Glutamatergic neuron (in vitro differentiated cells): ENCODE data around the gene CNBD2. TPM values are rescaled to one million over a fixed set of nuclear protein-coding genes. Genes with fewer than 3 reads are reported as not detected.

Experiments used
- DNase-seq: peaks from one replicate; pipeline ENCODE4 v3.0.0; 2022
- H3K27ac Mint-ChIP-seq: one replicate; pipeline ENCODE4 v1.8.0; 2020; ENCODE audit warnings: mild to moderate bottlenecking, mixed read lengths, inconsistent platforms; ENCODE audit not compliant: unreplicated experiment
- H3K27me3 Mint-ChIP-seq: one replicate; pipeline ENCODE4 v1.8.0; 2020; ENCODE audit warnings: mild to moderate bottlenecking, moderate library complexity, mixed read lengths, inconsistent platforms; ENCODE audit not compliant: unreplicated experiment
- H3K36me3 Mint-ChIP-seq: one replicate; pipeline ENCODE4 v1.8.0; 2020; ENCODE audit warnings: mild to moderate bottlenecking, mixed read lengths, inconsistent platforms; ENCODE audit not compliant: unreplicated experiment
- H3K4me1 Mint-ChIP-seq: one replicate; pipeline ENCODE4 v1.8.0; 2020; ENCODE audit warnings: mild to moderate bottlenecking, low read depth, mixed read lengths, inconsistent platforms; ENCODE audit not compliant: unreplicated experiment
- H3K4me3 Mint-ChIP-seq: one replicate; pipeline ENCODE4 v1.8.0; 2020; ENCODE audit warnings: mild to moderate bottlenecking, mixed read lengths, inconsistent platforms; ENCODE audit not compliant: unreplicated experiment
- H3K9me3 Mint-ChIP-seq: one replicate; pipeline ENCODE4 v1.8.0; 2020; ENCODE audit warnings: mild to moderate bottlenecking, moderate library complexity, mixed read lengths, inconsistent platforms; ENCODE audit not compliant: unreplicated experiment
- total RNA-seq: library from RNA; stranded (reverse); fragmentation: NEBNext Ultra II Directional; extraction: Animal tissue kit (Norgen Biotek cat#: 25700); gene quantifications from one replicate; pipeline ENCODE4 v1.2.1, GENCODE V29; 2021; ENCODE audit not compliant: unreplicated experiment
- TF ChIP-seq, protein P1 (sequence below): fragments of 200-600 bp; sonication (generic); IDR thresholded peaks from one replicate; pipeline ENCODE4 v1.5.0; 2021; ENCODE audit not compliant: partially characterized antibody, unreplicated experiment

Gene CNBD2
- total RNA-seq, 1 donor from 2014 or later, result 4.7 TPM

DNA sequence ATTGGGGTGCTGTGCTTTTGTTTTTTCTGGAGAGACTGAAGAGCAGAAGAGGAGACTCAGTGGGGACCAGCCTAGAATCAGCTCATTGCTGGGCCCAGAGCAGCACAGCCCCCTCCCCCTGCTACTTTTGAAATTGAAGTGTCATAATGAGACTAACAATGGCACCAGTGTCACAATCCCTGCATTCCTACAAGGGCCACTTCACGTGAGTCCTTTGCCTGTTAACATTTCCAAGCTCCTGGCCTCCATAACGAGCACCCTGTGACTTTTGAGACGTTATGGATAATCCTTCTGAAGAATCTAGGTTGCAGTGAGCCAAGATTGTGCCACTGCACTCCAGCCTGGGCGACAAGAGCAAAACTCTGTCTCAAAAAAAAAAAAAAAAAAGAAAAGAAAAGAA is 41.7 kb downstream of the CNBD2 start:
- no peak overlapping the region for H3K27ac Mint-ChIP-seq
- H3K4me1 Mint-ChIP-seq, result peaks cover 3% of the 10 kb centered on the region
- TF ChIP-seq, protein P1, sequence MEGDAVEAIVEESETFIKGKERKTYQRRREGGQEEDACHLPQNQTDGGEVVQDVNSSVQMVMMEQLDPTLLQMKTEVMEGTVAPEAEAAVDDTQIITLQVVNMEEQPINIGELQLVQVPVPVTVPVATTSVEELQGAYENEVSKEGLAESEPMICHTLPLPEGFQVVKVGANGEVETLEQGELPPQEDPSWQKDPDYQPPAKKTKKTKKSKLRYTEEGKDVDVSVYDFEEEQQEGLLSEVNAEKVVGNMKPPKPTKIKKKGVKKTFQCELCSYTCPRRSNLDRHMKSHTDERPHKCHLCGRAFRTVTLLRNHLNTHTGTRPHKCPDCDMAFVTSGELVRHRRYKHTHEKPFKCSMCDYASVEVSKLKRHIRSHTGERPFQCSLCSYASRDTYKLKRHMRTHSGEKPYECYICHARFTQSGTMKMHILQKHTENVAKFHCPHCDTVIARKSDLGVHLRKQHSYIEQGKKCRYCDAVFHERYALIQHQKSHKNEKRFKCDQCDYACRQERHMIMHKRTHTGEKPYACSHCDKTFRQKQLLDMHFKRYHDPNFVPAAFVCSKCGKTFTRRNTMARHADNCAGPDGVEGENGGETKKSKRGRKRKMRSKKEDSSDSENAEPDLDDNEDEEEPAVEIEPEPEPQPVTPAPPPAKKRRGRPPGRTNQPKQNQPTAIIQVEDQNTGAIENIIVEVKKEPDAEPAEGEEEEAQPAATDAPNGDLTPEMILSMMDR, result no peak
- DNase-seq, result no peak
- peaks cover 5% of the 10 kb centered on the region for H3K27me3 Mint-ChIP-seq
- no peak overlapping the region for H3K4me3 Mint-ChIP-seq
- H3K9me3 Mint-ChIP-seq, result peaks cover 2% of the 10 kb centered on the region
- H3K36me3 Mint-ChIP-seq, result no peaks in the 10 kb centered on the region

- Mint-ChIP-seq H3K4me1 (peaks cover 3% of the 10 kb centered on the region), H3K27me3 (peaks cover 5% of the 10 kb centered on the region), H3K4me3 (peak overlapping the region; percentile 36), H3K27ac (peak overlapping the region; percentile 93), H3K9me3 (peaks cover 2% of the 10 kb centered on the region), H3K36me3 (no peaks in the 10 kb centered on the region)
- TF ChIP-seq, protein P1, result no peak
- peak; percentile 40 for DNase-seq
Observed at GRCh38 chr20:36010825-36011224, 42.4 kb downstream of the CNBD2 start.

- H3K4me3 Mint-ChIP-seq, result no peak overlapping the region
- peaks cover 4% of the 10 kb centered on the region for H3K27me3 Mint-ChIP-seq
- no peak for DNase-seq
- TF ChIP-seq, protein P1, result no peak
- H3K9me3 Mint-ChIP-seq, result peaks cover 3% of the 10 kb centered on the region
- no peaks in the 10 kb centered on the region for H3K36me3 Mint-ChIP-seq
- H3K27ac Mint-ChIP-seq, result no peak overlapping the region
- H3K4me1 Mint-ChIP-seq, result peaks cover 3% of the 10 kb centered on the region
Observed at GRCh38 chr20:36015806-36016403, 47.5 kb downstream of the CNBD2 start.

DNA sequence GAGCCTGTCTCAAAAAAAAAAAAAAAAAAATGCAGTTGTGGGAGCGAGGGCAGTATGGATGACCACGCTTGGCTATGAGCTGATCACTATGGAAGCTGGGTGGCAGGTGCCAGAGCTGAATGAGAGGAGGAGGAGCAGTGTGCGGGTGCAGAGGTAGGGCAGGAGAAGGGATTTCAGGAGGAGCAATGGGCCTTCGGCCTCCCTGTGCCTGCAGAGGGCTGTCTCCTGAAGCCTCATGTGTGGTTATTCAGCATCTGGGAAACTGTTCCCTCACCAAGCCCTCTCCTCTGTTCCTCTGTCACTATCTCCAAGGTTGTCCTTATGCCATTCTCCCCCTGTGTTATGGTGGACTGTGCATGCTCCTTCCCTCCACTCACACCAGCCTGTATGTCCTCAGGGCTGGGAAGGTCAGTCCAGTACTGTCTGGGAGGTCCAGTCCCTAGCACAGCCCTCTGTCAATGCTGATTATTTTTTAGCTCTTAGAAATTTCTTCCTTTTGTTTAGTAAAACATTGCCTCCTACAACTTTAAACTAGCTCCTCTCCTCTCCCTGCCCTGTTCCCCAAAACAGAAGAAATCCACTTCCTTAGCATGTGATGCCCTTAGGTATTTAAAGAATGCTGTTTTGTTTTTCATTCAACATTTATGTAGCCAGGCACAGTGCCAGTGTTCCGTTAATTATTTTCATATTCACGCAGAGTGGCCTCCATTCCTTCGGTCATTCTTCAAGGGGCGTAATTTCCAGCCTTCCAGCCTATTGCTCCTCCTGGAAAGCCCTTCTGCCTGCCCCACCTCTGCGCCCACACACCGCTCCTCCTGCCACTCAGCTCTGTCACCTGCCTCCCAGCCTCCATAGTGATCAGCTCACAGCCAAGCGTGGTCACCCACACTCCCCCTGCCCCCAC is 48.9 kb downstream of the CNBD2 start:
- Mint-ChIP-seq H3K4me1 (no peaks in the 10 kb centered on the region), H3K36me3 (no peaks in the 10 kb centered on the region), H3K27me3 (no peaks in the 10 kb centered on the region), H3K4me3 (no peak overlapping the region), H3K9me3 (peaks cover 2% of the 10 kb centered on the region), H3K27ac (no peak overlapping the region)
- TF ChIP-seq, protein P1, result no peak
- no peak for DNase-seq
